ENCODE measurements around the gene LRMDA. TPM values are rescaled to one million over a fixed set of nuclear protein-coding genes. Genes with fewer than 3 reads are reported as not detected.

The LRMDA gene
- total and polyA plus RNA-seq, 7 donors = 1.0 to 5.7 (median 2.5) TPM

GRCh38 chr10:75801121-75801520 is 369.7 kb downstream of the LRMDA start:
- intact Hi-C loops (cut with DNase I) = no loop called here
- no peak overlapping the region for H3K4me3 ChIP-seq
- DNase-seq (no peak), ATAC-seq (no peak)
- no peak overlapping the region for H3K27ac ChIP-seq
- no peaks in the 10 kb centered on the region for H3K4me1 ChIP-seq
- WGBS, 3 donors = 33 to 65% (median 55%) methylated on average over 1 of the region's 1 CpG
- TF ChIP-seq, protein P1, sequence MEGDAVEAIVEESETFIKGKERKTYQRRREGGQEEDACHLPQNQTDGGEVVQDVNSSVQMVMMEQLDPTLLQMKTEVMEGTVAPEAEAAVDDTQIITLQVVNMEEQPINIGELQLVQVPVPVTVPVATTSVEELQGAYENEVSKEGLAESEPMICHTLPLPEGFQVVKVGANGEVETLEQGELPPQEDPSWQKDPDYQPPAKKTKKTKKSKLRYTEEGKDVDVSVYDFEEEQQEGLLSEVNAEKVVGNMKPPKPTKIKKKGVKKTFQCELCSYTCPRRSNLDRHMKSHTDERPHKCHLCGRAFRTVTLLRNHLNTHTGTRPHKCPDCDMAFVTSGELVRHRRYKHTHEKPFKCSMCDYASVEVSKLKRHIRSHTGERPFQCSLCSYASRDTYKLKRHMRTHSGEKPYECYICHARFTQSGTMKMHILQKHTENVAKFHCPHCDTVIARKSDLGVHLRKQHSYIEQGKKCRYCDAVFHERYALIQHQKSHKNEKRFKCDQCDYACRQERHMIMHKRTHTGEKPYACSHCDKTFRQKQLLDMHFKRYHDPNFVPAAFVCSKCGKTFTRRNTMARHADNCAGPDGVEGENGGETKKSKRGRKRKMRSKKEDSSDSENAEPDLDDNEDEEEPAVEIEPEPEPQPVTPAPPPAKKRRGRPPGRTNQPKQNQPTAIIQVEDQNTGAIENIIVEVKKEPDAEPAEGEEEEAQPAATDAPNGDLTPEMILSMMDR (IDR thresholded peaks at IDR 0.05) = no peak
- H3K36me3 ChIP-seq (ENCODE audit: insufficient read depth in 1 of 2, low read depth in 1 of 2) = no peaks in the 10 kb centered on the region
- H3K27me3 ChIP-seq (ENCODE audit: insufficient read depth in 3 of 3, low read length in 2 of 3) = peaks cover 0 to 11% (median 0%) of the 10 kb centered on the region in 3 donors
- no peaks in the 10 kb centered on the region for H3K9me3 ChIP-seq

DNA sequence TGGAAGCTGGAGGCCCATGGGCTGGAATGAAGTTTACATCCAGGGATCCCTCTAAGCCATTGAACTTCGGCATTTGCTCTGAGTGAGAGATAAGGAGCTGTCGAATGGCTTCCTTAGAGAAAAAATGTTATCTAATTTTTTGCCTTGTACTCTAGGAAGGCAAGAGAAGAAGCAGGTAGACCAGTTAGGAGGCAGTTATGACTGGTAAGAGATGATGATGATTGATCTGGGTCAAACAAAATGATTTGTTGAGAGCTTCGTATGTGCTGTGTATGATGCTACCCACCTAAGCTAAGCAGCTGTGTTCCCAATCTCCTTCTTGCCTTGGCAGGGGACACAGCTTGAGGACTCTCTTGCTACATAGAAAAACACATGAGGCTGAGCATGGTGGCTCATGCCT is 370.2 kb downstream of the LRMDA start:
- no peak for DNase-seq

GRCh38 chr10:75803121-75803520 is 371.7 kb downstream of the LRMDA start:
- Histone ChIP-seq H3K4me3 (no peak overlapping the region), H3K36me3 (ENCODE audit: insufficient read depth in 1 of 2, low read depth in 1 of 2) (no peaks in the 10 kb centered on the region), H3K9me3 (no peaks in the 10 kb centered on the region), H3K27me3 (ENCODE audit: insufficient read depth in 3 of 3, low read length in 2 of 3) (peaks cover 0 to 11% (median 0%) of the 10 kb centered on the region in 3 donors), H3K27ac (no peak overlapping the region), H3K4me1 (no peaks in the 10 kb centered on the region)
- no peak for ATAC-seq
- no peak for DNase-seq
- intact Hi-C loops (cut with DNase I) = no loop called here
- 90 to 99% (median 94%) methylated on average over 3 of the region's 3 CpGs for WGBS, 3 donors
- TF ChIP-seq, protein P1 (IDR thresholded peaks at IDR 0.05) = no peak

More for the DNA sequence above, 370.2 kb downstream of the LRMDA start:
- TF ChIP-seq, protein P1 (IDR thresholded peaks at IDR 0.05) = no peak
- intact Hi-C loops (cut with DNase I) = no loop called here
- H3K27me3 ChIP-seq (ENCODE audit: insufficient read depth in 3 of 3, low read length in 2 of 3) = peaks cover 0 to 11% (median 0%) of the 10 kb centered on the region in 3 donors
- H3K4me3 ChIP-seq = no peak overlapping the region
- H3K36me3 ChIP-seq (ENCODE audit: insufficient read depth in 1 of 2, low read depth in 1 of 2) = no peaks in the 10 kb centered on the region
- ATAC-seq = no peak
- no peaks in the 10 kb centered on the region for H3K4me1 ChIP-seq
- no peak overlapping the region for H3K27ac ChIP-seq
- 90 to 94% (median 91%) methylated on average over 3 of the region's 3 CpGs for whole genome bisulfite sequencing, 3 donors
- no peaks in the 10 kb centered on the region for H3K9me3 ChIP-seq

DNA sequence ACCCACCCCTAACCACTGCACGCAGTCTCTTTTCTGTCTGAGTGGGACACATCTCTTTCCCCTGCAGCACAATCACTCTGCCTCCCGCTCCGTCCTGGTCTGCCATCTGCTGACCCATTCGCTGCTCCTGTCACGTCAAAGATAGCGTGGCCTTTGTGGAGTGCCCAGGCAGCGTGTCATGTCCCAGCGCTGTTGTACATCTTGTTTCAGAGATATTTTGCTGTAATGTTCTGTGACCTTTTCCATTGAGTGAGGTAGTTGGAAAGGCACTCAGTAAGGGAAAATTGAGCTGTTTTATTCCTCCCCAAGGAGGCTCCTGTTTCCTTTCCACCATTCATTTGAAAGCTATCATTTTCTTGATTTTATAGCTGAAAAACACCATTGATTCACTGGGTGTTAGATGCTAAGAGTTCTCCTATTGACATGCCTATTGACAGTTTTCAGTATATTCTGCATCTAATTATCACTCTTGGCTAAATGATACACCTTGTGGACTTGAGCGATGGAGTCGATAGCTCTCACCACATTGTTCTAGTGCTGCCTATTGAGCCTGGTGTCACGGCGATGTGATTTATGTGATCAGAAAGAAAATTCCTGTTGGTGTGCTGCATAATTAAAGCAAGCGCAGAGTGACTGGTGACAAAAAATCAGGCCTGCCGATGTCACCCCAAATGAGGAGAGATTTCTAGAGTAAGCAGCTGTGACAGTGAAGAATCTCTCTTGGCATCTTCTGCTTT is 372.6 kb downstream of the LRMDA start:
- H3K27ac ChIP-seq = no peak overlapping the region
- intact Hi-C loops (cut with DNase I) = no loop called here
- H3K4me3 ChIP-seq = no peak overlapping the region
- no peaks in the 10 kb centered on the region for H3K4me1 ChIP-seq
- peak; percentile 33 to 73 for DNase-seq
- 43 to 51% (median 51%) methylated on average over 14 of the region's 14 CpGs for WGBS, 3 donors
- no peaks in the 10 kb centered on the region for H3K36me3 ChIP-seq (ENCODE audit: insufficient read depth in 1 of 2, low read depth in 1 of 2)
- H3K9me3 ChIP-seq = no peaks in the 10 kb centered on the region
- TF ChIP-seq, protein P1 (IDR thresholded peaks at IDR 0.05) = no peak
- H3K27me3 ChIP-seq (ENCODE audit: insufficient read depth in 3 of 3, low read length in 2 of 3) = peaks cover 0 to 11% (median 0%) of the 10 kb centered on the region in 3 donors
- peak in 1 of 4 donors; percentile 53 for ATAC-seq
